Measurements from ENCODE around the gene FGF22.

FGF22 gene

DNA sequence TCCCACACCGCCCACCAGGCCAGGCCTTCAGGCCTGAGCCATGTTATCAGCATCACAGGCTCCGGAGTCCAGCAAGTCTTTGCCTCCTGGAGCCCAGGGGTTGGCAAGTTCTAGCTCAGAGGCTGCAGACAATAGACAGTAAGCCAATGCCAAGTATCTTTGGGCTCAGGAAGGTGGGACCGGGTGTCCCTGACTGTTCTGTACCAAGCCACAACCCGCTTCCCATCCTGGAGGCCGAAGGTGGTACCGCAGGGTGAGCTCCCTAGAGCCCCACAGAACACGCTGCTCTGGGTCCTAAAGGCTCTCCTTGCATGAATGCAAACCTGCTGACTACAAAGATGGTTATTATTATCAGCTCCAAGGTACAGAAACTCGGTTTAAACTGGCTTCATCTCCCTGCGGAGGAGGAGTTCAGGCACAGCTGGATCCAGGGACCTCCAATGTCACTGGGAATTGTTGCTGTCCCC, 31.0 kb downstream of the FGF22 start:
- Mint-ChIP-seq H3K27ac (no peak overlapping the region), H3K9me3 (peaks cover 5% of the 10 kb centered on the region), H3K4me1 (peaks cover 7% of the 10 kb centered on the region), H3K36me3 (ENCODE audit: low read depth) (no peaks in the 10 kb centered on the region), H3K27me3 (ENCODE audit: low read depth) (peaks cover 4% of the 10 kb centered on the region), H3K4me3 (no peak overlapping the region)
- TF ChIP-seq, protein P1, sequence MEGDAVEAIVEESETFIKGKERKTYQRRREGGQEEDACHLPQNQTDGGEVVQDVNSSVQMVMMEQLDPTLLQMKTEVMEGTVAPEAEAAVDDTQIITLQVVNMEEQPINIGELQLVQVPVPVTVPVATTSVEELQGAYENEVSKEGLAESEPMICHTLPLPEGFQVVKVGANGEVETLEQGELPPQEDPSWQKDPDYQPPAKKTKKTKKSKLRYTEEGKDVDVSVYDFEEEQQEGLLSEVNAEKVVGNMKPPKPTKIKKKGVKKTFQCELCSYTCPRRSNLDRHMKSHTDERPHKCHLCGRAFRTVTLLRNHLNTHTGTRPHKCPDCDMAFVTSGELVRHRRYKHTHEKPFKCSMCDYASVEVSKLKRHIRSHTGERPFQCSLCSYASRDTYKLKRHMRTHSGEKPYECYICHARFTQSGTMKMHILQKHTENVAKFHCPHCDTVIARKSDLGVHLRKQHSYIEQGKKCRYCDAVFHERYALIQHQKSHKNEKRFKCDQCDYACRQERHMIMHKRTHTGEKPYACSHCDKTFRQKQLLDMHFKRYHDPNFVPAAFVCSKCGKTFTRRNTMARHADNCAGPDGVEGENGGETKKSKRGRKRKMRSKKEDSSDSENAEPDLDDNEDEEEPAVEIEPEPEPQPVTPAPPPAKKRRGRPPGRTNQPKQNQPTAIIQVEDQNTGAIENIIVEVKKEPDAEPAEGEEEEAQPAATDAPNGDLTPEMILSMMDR (IDR thresholded peaks at IDR 0.05; ENCODE audit: unreplicated experiment in 3 of 3) = no peak

GRCh38 chr19:674282-675151, 34.8 kb downstream of the FGF22 start:
- H3K27me3 Mint-ChIP-seq (ENCODE audit: low read depth) = no peaks in the 10 kb centered on the region
- H3K4me3 Mint-ChIP-seq = peak overlapping the region in 1 of 3 experiments; percentile 71
- no peaks in the 10 kb centered on the region for H3K9me3 Mint-ChIP-seq
- TF ChIP-seq, protein P1 (IDR thresholded peaks at IDR 0.05; ENCODE audit: unreplicated experiment in 3 of 3) = no peak
- no peaks in the 10 kb centered on the region for H3K36me3 Mint-ChIP-seq (ENCODE audit: low read depth)
- H3K27ac Mint-ChIP-seq = peak overlapping the region; percentile 91 to 93 (median 91)
- H3K4me1 Mint-ChIP-seq = peaks cover 8% of the 10 kb centered on the region

GRCh38 chr19:676007-676338, 36.3 kb downstream of the FGF22 start:
- H3K4me3 Mint-ChIP-seq = peak overlapping the region; percentile 53 to 75 (median 65)
- no peaks in the 10 kb centered on the region for H3K27me3 Mint-ChIP-seq (ENCODE audit: low read depth)
- TF ChIP-seq, protein P1 (IDR thresholded peaks at IDR 0.05; ENCODE audit: unreplicated experiment in 3 of 3) = no peak
- H3K36me3 Mint-ChIP-seq (ENCODE audit: low read depth) = no peaks in the 10 kb centered on the region
- H3K9me3 Mint-ChIP-seq = no peaks in the 10 kb centered on the region
- peaks cover 8% of the 10 kb centered on the region for H3K4me1 Mint-ChIP-seq
- H3K27ac Mint-ChIP-seq = peak overlapping the region in 1 of 3 experiments; percentile 91

GRCh38 chr19:676339-677105, 36.8 kb downstream of the FGF22 start, which contains the start of gene FSTL3:
Gene FSTL3, plus strand, starts transcription at chr19:676392. Its CDS starts 32 bp downstream, at chr19:676424.
- Mint-ChIP-seq H3K27ac (peak within 1 kb of the TSS; percentile 91 to 93 (median 91)), H3K36me3 (ENCODE audit: low read depth) (no peaks in the 10 kb centered on the region), H3K9me3 (no peaks in the 10 kb centered on the region), H3K27me3 (ENCODE audit: low read depth) (no peaks in the 10 kb centered on the region), H3K4me1 (peaks cover 8% of the 10 kb centered on the region), H3K4me3 (peak within 1 kb of the TSS; percentile 71 to 80 (median 75))
- TF ChIP-seq, protein P1 (IDR thresholded peaks at IDR 0.05; ENCODE audit: unreplicated experiment in 3 of 3) = no peak

DNA sequence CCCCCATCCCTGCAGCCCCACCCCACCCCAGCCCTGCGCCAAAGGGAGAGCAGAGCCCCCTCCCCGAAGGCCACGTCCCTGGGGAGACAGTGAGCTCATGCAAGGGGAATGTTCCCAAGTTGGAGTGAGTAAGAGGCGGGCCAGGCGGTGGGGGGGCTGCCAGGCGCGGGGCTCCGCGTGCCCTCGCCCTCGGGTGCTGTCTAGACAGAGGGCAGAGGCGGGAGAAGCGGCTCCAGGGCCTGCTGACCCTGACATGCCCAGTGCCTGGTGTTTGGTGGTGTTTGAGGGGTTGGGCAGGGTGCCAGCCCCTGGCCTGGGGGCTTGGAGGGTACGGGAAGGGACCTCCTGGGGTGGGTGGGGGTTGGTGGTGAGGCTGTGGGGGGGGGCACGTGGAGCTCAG, 37.5 kb downstream of the FGF22 start:
- Mint-ChIP-seq H3K4me3 (peak overlapping the region; percentile 71 to 79 (median 74)), H3K27ac (peak overlapping the region in 1 of 3 experiments; percentile 54), H3K36me3 (ENCODE audit: low read depth) (no peaks in the 10 kb centered on the region), H3K4me1 (peaks cover 8% of the 10 kb centered on the region), H3K9me3 (no peaks in the 10 kb centered on the region), H3K27me3 (ENCODE audit: low read depth) (no peaks in the 10 kb centered on the region)
- TF ChIP-seq, protein P1 (IDR thresholded peaks at IDR 0.05; ENCODE audit: unreplicated experiment in 3 of 3) = no peak
